Activated CD4-positive, alpha-beta T cell treated with anti-CD3 and anti-CD28 coated beads, Interleukin-2, amount 10 ng/mL, durations not matched to agents 24 days and 14 days (primary cell): ENCODE measurements around the gene ZNHIT1. TPM values are rescaled to one million over a fixed set of nuclear protein-coding genes. Genes with fewer than 3 reads are reported as not detected.

Source experiments
- DNase-seq: peaks from one replicate; pipeline ENCODE4 v3.0.0; 2022
- H3K27ac Mint-ChIP-seq: one replicate; pipeline ENCODE4 v1.8.0; 2022; ENCODE audit warnings: mild to moderate bottlenecking, mixed read lengths
- H3K27me3 Mint-ChIP-seq: one replicate; pipeline ENCODE4 v1.8.0; 2022; ENCODE audit warnings: mixed read lengths
- H3K36me3 Mint-ChIP-seq: one replicate; pipeline ENCODE4 v1.8.0; 2022; ENCODE audit warnings: low read depth, mild to moderate bottlenecking, mixed read lengths
- H3K4me1 Mint-ChIP-seq: one replicate; pipeline ENCODE4 v1.8.0; 2021; ENCODE audit warnings: mixed read lengths
- H3K4me3 Mint-ChIP-seq: one replicate; pipeline ENCODE4 v1.8.0; 2022; ENCODE audit warnings: mild to moderate bottlenecking, moderate library complexity, mixed read lengths
- H3K9me3 Mint-ChIP-seq: one replicate; pipeline ENCODE4 v1.8.0; 2021; ENCODE audit warnings: mixed read lengths
- intact Hi-C: fragments of 100-400 bp; cut with micrococcal nuclease; formaldehyde crosslinking; loops from one replicate; pipeline ENCODE4 v1.15.1; 2023
- total RNA-seq: library from RNA; stranded (reverse); gene quantifications from 2 replicates; pipeline ENCODE4 v1.2.3, GENCODE V29; 2022

ZNHIT1 gene
- total RNA-seq, 1 donor from 2014 or later = 53.8 TPM

- Mint-ChIP-seq H3K4me1 (peaks cover 36% of the 10 kb centered on the region), H3K27ac (peak overlapping the region; percentile 91), H3K9me3 (no peaks in the 10 kb centered on the region), H3K36me3 (peaks cover 29% of the 10 kb centered on the region), H3K4me3 (peak overlapping the region; percentile 99), H3K27me3 (no peaks in the 10 kb centered on the region)
- no peak for DNase-seq
- intact Hi-C loops = loop anchor here (10.0 kb wide), 1 partner anchor 68 kb away; no protein-coding TSS in a partner anchor
Observed at GRCh38 chr7:101216860-101217387, 1.0 kb upstream of the ZNHIT1 start.

GRCh38 chr7:101218236-101219125, 516 bp downstream of the ZNHIT1 start:
- Mint-ChIP-seq H3K4me1 (peaks cover 37% of the 10 kb centered on the region), H3K9me3 (no peaks in the 10 kb centered on the region), H3K4me3 (peak overlapping the region; percentile 99), H3K27me3 (no peaks in the 10 kb centered on the region), H3K36me3 (peaks cover 39% of the 10 kb centered on the region), H3K27ac (peak overlapping the region; percentile 91)
- intact Hi-C loops = loop anchor here (1.0 to 10.0 kb wide), 3 partner anchors 26 to 66 kb away; no protein-coding TSS in a partner anchor
- no peak for DNase-seq

DNA sequence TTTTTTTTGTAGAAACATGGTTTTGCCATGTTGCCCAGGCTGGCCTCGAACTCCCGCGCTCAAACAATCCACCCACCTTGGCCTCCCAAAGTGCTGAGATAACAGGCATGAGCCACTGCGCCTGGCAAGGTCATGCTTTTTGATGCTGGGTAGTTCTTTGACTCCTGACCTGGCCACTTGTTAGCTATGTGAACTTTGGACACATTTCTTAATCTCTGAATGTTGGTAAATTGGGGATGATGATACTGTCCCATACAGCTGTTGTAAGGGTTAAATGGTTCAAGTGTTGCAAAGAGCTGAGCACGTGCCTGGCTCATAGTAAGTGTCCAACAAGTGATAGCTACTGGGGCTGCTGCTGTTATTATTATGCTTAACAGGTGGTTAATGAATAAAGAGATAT, 2.3 kb downstream of the ZNHIT1 start:
- no peaks in the 10 kb centered on the region for H3K9me3 Mint-ChIP-seq
- H3K4me3 Mint-ChIP-seq = no peak overlapping the region
- H3K27me3 Mint-ChIP-seq = no peaks in the 10 kb centered on the region
- H3K36me3 Mint-ChIP-seq = peaks cover 47% of the 10 kb centered on the region
- peaks cover 35% of the 10 kb centered on the region for H3K4me1 Mint-ChIP-seq
- intact Hi-C loops = no loop called here
- DNase-seq = no peak
- peak overlapping the region; percentile 34 for H3K27ac Mint-ChIP-seq

- intact Hi-C loops = no loop called here
- Mint-ChIP-seq H3K27me3 (no peaks in the 10 kb centered on the region), H3K9me3 (no peaks in the 10 kb centered on the region), H3K36me3 (peaks cover 41% of the 10 kb centered on the region), H3K4me1 (peaks cover 26% of the 10 kb centered on the region), H3K27ac (no peak overlapping the region), H3K4me3 (no peak overlapping the region)
- no peak for DNase-seq
Observed at GRCh38 chr7:101222275-101222830, 4.4 kb downstream of the ZNHIT1 start.

GRCh38 chr7:101223528-101223927, 5.6 kb downstream of the ZNHIT1 start:
- Mint-ChIP-seq H3K4me1 (peaks cover 20% of the 10 kb centered on the region), H3K27me3 (no peaks in the 10 kb centered on the region), H3K36me3 (peaks cover 42% of the 10 kb centered on the region), H3K27ac (peak overlapping the region; percentile 65), H3K9me3 (no peaks in the 10 kb centered on the region), H3K4me3 (no peak overlapping the region)
- intact Hi-C loops = no loop called here
- DNase-seq = no peak

- Mint-ChIP-seq H3K27me3 (no peaks in the 10 kb centered on the region), H3K27ac (no peak overlapping the region), H3K9me3 (no peaks in the 10 kb centered on the region), H3K4me1 (peaks cover 6% of the 10 kb centered on the region), H3K4me3 (no peak overlapping the region), H3K36me3 (peaks cover 47% of the 10 kb centered on the region)
- DNase-seq = no peak
- intact Hi-C loops = no loop called here
Observed at GRCh38 chr7:101225650-101226049, 7.7 kb downstream of the ZNHIT1 start.

DNA sequence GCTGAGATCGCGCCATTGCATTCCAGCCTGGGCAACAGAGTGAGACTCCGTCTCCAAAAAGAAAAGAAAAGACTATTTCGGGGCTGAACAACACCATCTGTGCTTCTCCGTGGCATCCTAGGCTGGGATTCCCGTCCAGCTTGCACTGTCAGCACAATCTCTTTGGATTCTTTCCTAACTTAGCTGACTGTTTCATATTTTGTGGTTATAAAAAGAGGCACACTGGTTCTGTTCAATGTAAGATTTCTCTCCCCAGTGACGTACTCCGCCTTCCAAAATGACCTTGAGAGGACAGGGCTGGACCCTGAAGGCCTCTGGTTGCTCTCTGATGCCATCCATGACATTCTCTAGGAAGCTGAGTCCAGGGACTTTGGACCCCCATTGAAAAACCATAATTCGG, 8.8 kb downstream of the ZNHIT1 start:
- no peak overlapping the region for H3K4me3 Mint-ChIP-seq
- H3K36me3 Mint-ChIP-seq = peaks cover 46% of the 10 kb centered on the region
- H3K27me3 Mint-ChIP-seq = no peaks in the 10 kb centered on the region
- no peak overlapping the region for H3K27ac Mint-ChIP-seq
- DNase-seq = no peak
- no peaks in the 10 kb centered on the region for H3K9me3 Mint-ChIP-seq
- peaks cover 3% of the 10 kb centered on the region for H3K4me1 Mint-ChIP-seq
- intact Hi-C loops = no loop called here

GRCh38 chr7:101231644-101232043, 13.7 kb downstream of the ZNHIT1 start:
- no peak overlapping the region for H3K4me3 Mint-ChIP-seq
- intact Hi-C loops = no loop called here
- no peak for DNase-seq
- no peaks in the 10 kb centered on the region for H3K9me3 Mint-ChIP-seq
- H3K27ac Mint-ChIP-seq = no peak overlapping the region
- H3K27me3 Mint-ChIP-seq = no peaks in the 10 kb centered on the region
- no peaks in the 10 kb centered on the region for H3K4me1 Mint-ChIP-seq
- H3K36me3 Mint-ChIP-seq = peaks cover 18% of the 10 kb centered on the region

DNA sequence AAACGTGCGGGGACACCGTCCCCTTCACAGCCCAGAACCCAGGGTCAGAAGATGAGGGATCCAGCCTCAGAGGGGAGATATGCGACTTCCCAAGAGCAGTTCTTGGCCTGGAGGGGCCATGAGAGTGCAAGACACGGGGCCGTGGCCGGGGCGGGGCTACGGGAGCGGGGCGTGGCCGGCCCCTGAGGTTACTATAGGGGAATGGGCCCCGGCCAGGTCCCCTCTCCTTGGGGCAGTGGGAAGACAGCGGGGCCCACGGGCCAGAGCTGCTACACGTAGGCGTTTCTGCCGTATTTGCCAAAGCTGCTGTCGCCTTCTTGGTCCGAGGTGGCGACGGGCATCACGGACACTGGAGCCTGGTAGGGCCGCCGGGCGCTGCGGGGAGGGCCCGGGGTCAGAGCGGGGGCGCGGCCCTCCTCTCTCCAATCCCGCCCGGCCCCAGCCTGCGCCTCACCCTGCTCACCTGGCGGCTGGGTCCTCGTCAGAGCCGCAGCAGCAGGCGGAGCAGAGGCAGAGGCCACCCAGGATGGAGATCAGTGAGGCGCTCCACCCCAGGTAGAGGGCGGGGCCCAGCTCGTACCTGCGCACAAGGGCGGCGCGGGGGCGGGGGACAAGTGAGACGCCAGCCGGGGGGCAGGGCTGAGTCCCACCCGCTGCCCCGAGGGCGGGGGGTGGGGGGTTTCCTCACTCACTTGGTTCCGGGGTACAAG, 14.3 kb downstream of the ZNHIT1 start:
- H3K36me3 Mint-ChIP-seq = peaks cover 15% of the 10 kb centered on the region
- H3K27me3 Mint-ChIP-seq = no peaks in the 10 kb centered on the region
- intact Hi-C loops = no loop called here
- H3K9me3 Mint-ChIP-seq = no peaks in the 10 kb centered on the region
- H3K4me1 Mint-ChIP-seq = no peaks in the 10 kb centered on the region
- H3K4me3 Mint-ChIP-seq = no peak overlapping the region
- no peak overlapping the region for H3K27ac Mint-ChIP-seq
- no peak for DNase-seq

DNA sequence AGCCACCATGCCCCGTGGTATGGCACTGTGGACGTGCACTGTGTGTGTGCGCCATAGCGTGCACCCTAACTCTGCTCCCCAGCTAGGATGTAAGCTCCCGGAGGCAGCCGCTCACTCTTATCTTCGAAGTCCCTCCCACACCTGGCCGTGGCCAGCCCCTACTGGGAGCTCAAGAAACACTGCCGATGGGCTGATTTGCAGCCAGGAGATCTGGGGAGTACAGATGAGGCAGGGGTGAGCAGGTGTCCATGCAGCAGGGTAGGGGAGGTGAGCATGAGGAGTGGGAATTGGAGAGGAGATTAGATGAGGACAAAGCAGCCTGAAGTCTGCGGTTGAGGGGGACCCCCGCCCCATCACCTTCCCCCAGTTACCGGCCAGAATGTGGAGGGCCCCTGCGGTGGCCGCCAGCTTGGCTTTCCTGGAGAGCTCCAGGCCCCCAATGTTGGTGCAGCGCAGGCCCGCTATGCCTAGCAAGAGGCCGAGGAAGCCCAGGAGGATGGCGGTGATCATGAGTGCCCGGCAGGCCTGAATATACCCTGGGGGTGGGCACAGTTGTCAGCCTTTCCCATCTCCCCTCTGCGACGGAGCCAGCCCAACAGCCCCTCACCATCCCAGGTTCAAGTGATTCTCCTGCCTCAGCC, 16.1 kb downstream of the ZNHIT1 start:
- DNase-seq = no peak
- Mint-ChIP-seq H3K27me3 (no peaks in the 10 kb centered on the region), H3K27ac (no peak overlapping the region), H3K4me1 (no peaks in the 10 kb centered on the region), H3K9me3 (no peaks in the 10 kb centered on the region), H3K36me3 (peaks cover 19% of the 10 kb centered on the region), H3K4me3 (no peak overlapping the region)
- intact Hi-C loops = no loop called here

DNA sequence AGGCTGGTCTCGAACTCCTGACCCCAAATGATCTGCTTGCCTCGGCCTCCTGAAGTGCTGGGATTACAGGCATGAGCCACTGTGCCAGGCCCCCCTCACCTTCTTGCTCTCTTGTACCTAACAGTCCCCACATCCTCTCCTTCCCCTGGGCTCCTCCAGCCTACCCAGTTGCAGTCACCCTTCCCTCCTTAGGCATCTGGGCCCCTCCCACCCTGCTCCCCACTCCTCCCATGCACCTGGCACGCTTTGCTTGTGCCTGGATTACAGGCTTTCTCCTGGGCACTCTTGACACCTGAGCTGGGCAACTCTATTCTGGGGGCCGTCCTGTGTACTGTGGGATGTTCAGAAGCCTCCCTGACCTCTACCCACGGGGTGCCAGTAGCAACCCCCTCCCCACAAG, 16.7 kb downstream of the ZNHIT1 start:
- Mint-ChIP-seq H3K4me1 (no peaks in the 10 kb centered on the region), H3K9me3 (no peaks in the 10 kb centered on the region), H3K4me3 (no peak overlapping the region), H3K27me3 (no peaks in the 10 kb centered on the region), H3K36me3 (peaks cover 19% of the 10 kb centered on the region), H3K27ac (no peak overlapping the region)
- intact Hi-C loops = no loop called here
- DNase-seq = no peak

GRCh38 chr7:101235050-101235449, 17.1 kb downstream of the ZNHIT1 start:
- no peaks in the 10 kb centered on the region for H3K9me3 Mint-ChIP-seq
- intact Hi-C loops = no loop called here
- no peak overlapping the region for H3K4me3 Mint-ChIP-seq
- H3K27me3 Mint-ChIP-seq = no peaks in the 10 kb centered on the region
- H3K27ac Mint-ChIP-seq = no peak overlapping the region
- no peak for DNase-seq
- no peaks in the 10 kb centered on the region for H3K4me1 Mint-ChIP-seq
- peaks cover 19% of the 10 kb centered on the region for H3K36me3 Mint-ChIP-seq

GRCh38 chr7:101235522-101235921, 17.6 kb downstream of the ZNHIT1 start:
- intact Hi-C loops = no loop called here
- H3K27ac Mint-ChIP-seq = no peak overlapping the region
- no peaks in the 10 kb centered on the region for H3K27me3 Mint-ChIP-seq
- H3K4me1 Mint-ChIP-seq = peaks cover under 1% of the 10 kb centered on the region
- H3K4me3 Mint-ChIP-seq = no peak overlapping the region
- no peaks in the 10 kb centered on the region for H3K9me3 Mint-ChIP-seq
- peaks cover 16% of the 10 kb centered on the region for H3K36me3 Mint-ChIP-seq
- no peak for DNase-seq
